HCT116 (cell line): ENCODE results near the gene OR5K4. TPM values are rescaled to one million over a fixed set of nuclear protein-coding genes. Genes with fewer than 3 reads are reported as not detected.

Source experiments
- ATAC-seq: fragments of 200-7000 bp; cut with Tn5 transposase; 2 replicates; pipeline ENCODE4 v1.9.1; 2020; ENCODE audit warnings: mild to moderate bottlenecking, moderate library complexity
- BruUV-seq: library from RNA; stranded (reverse); fragments of 400-500 nt; replicated peaks from 2 replicates; lab custom pipeline; 2021; lab: Mats Ljungman, UMichigan
- CTCF ChIA-PET: fragments of 300-600 bp; sonication (Branson Sonifier 250); formaldehyde crosslinking; loops from one replicate; lab custom pipeline; 2021; ENCODE audit warnings: antibody characterized with exemption; lab: Charles Lee
- POLR2A ChIA-PET: fragments of 300-600, 350-600 bp; sonication (Branson Sonifier 250); formaldehyde crosslinking; loops from one replicate; lab custom pipeline; 2021; ENCODE audit warnings: antibody characterized with exemption; lab: Charles Lee
- RAD21 ChIA-PET, 2 experiments: fragments of 300-600 bp; sonication (Branson Sonifier 250); formaldehyde crosslinking; loops; one replicate each; lab custom pipeline; 2023; ENCODE audit warnings: low total read pairs in 2 of 2; ENCODE audit not compliant: uncharacterized antibody in 2 of 2, unreplicated experiment in 2 of 2, low non-redundant PET in 1 of 2; lab: Charles Lee
- DNase-seq: peaks from one replicate; pipeline ENCODE4 v3.0.0-alpha.2; 2010; ENCODE audit warnings: low read depth, low spot score
- H2AFZ ChIP-seq: fragments of 200-600 bp; shearing (Covaris generic), sonication (generic); 2 replicates; pipeline ENCODE4 v1.6.1; 2017; ENCODE audit warnings: low read depth, mixed run types, mixed read lengths, antibody characterized with exemption, low read length; ENCODE audit not compliant: poor library complexity, severe bottlenecking
- H3K27ac ChIP-seq: 2 replicates; pipeline ENCODE4 v1.5.1; 2012; ENCODE audit warnings: low read depth, low read length
- H3K27me3 ChIP-seq: fragments of 200-600 bp; sonication (generic); 2 replicates; pipeline ENCODE4 v1.6.1; 2016; ENCODE audit warnings: mixed run types, low read length, mixed read lengths; ENCODE audit not compliant: insufficient read depth
- H3K36me3 ChIP-seq, 2 experiments: fragments of 200-500 bp in 1 of 2; fragments of 200-600 bp in 1 of 2; sonication (Bioruptor generic) in 1 of 2; sonication (generic) in 1 of 2; 2 replicates each; pipeline versions ENCODE4 v1.5.1 to v1.6.1; 2014 to 2016; ENCODE audit warnings: low read length in 2 of 2, inconsistent platforms in 1 of 2, mixed read lengths in 1 of 2, mixed run types in 1 of 2; ENCODE audit not compliant: insufficient read depth in 2 of 2, control insufficient read depth in 1 of 2
- H3K4me1 ChIP-seq, 2 experiments: fragments of 200-600 bp in 1 of 2; sonication (generic) in 1 of 2; 2 replicates each; pipeline versions ENCODE4 v1.5.1 to v1.6.1; 2012 to 2017; ENCODE audit warnings: low read length in 2 of 2, inconsistent platforms in 1 of 2, mild to moderate bottlenecking in 1 of 2, mixed read lengths in 1 of 2, mixed run types in 1 of 2, moderate library complexity in 1 of 2; ENCODE audit not compliant: insufficient read depth in 2 of 2, control insufficient read depth in 1 of 2
- H3K4me2 ChIP-seq: fragments of 200-600 bp; sonication (generic); 2 replicates; pipeline ENCODE4 v1.6.1; 2017; ENCODE audit warnings: mixed run types, low read length, mixed read lengths
- H3K4me3 ChIP-seq, 2 experiments: fragments of 200-600 bp in 1 of 2; sonication (generic) in 1 of 2; replicated peaks in 1 of 2; 2 replicates each; pipeline ENCODE4 v1.5.1; 2011 to 2016; ENCODE audit warnings: low read length in 2 of 2, control low read depth in 1 of 2, low read depth in 1 of 2, mild to moderate bottlenecking in 1 of 2, mixed read lengths in 1 of 2, mixed run types in 1 of 2
- H3K79me2 ChIP-seq: fragments of 200-600 bp; sonication (generic); 2 replicates; pipeline ENCODE4 v1.6.1; 2017; ENCODE audit warnings: mild to moderate bottlenecking, mixed run types, low read length, moderate library complexity, mixed read lengths; ENCODE audit not compliant: insufficient read depth
- H3K9ac ChIP-seq: fragments of 200-600 bp; sonication (generic); 2 replicates; pipeline ENCODE4 v1.6.1; 2016; ENCODE audit warnings: low read length, mixed read lengths
- H3K9me2 ChIP-seq: fragments of 200-600 bp; sonication (generic), shearing (Covaris generic); 2 replicates; pipeline ENCODE4 v1.6.1; 2017; ENCODE audit warnings: mixed run types, mild to moderate bottlenecking, moderate library complexity; ENCODE audit not compliant: insufficient read depth
- H3K9me3 ChIP-seq, 2 experiments: fragments of 200-500 bp in 1 of 2; fragments of 200-600 bp in 1 of 2; sonication (Bioruptor generic) in 1 of 2; sonication (generic) in 1 of 2; 2 replicates each; pipeline ENCODE4 v1.6.1; 2014 to 2017; ENCODE audit warnings: low read length in 2 of 2, mixed read lengths in 2 of 2, inconsistent platforms in 1 of 2, low read depth in 1 of 2, mild to moderate bottlenecking in 1 of 2, mixed run types in 1 of 2, moderate library complexity in 1 of 2; ENCODE audit not compliant: control insufficient read depth in 1 of 2, insufficient read depth in 1 of 2
- H4K20me1 ChIP-seq: fragments of 200-600 bp; sonication (generic), shearing (Covaris generic); 2 replicates; pipeline ENCODE4 v1.6.1; 2017; ENCODE audit warnings: mixed run types, mild to moderate bottlenecking, moderate library complexity; ENCODE audit not compliant: insufficient read depth
- EZH2 ChIP-seq: fragments of 200-600 bp; sonication (generic); IDR thresholded peaks from 2 replicates; pipeline ENCODE4 v1.6.1; 2017; ENCODE audit warnings: antibody characterized with exemption, mixed run types
- POLR2A ChIP-seq: IDR thresholded peaks from 2 replicates; pipeline ENCODE4 v1.7.0; 2011; ENCODE audit warnings: borderline replicate concordance; ENCODE audit not compliant: insufficient read depth, insufficient read length; ENCODE audit errors: extremely low read depth
- POLR2AphosphoS5 ChIP-seq: IDR thresholded peaks from 2 replicates; pipeline ENCODE4 v1.6.1; 2011; ENCODE audit warnings: mild to moderate bottlenecking, low read depth, low read length, moderate library complexity
- SIN3A ChIP-seq: IDR thresholded peaks from 2 replicates; pipeline ENCODE4 v1.6.1; 2012; ENCODE audit warnings: low read depth
- TCF7L2 ChIP-seq: IDR thresholded peaks from 2 replicates; pipeline ENCODE4 v1.7.0; 2011; ENCODE audit warnings: borderline replicate concordance, inconsistent platforms; ENCODE audit not compliant: insufficient read depth, insufficient read length; ENCODE audit errors: extremely low read depth
- YY1 ChIP-seq: IDR thresholded peaks from 2 replicates; pipeline ENCODE4 v1.6.1; 2011; ENCODE audit warnings: low read length, low read depth, moderate library complexity, mild to moderate bottlenecking; ENCODE audit not compliant: insufficient replicate concordance; ENCODE audit errors: extremely low read depth
- ZFX ChIP-seq: fragments of 450-650 bp; IDR thresholded peaks from 2 replicates; pipeline ENCODE4 v1.6.1; 2017
- intact Hi-C: fragments of 100-400 bp; cut with micrococcal nuclease; formaldehyde crosslinking; loops from 2 replicates; pipeline ENCODE4 v1.10.0; 2022
- total RNA-seq: library from RNA; stranded (reverse); gene quantifications from one replicate; pipeline ENCODE4 v1.2.1, GENCODE V29; 2021; ENCODE audit not compliant: unreplicated experiment
- TF ChIP-seq, protein P1 (sequence below): IDR thresholded peaks from 2 replicates; pipeline ENCODE4 v1.6.1; 2011; ENCODE audit warnings: mild to moderate bottlenecking, low read length, moderate library complexity; ENCODE audit not compliant: insufficient replicate concordance; ENCODE audit errors: extremely low read depth
- TF ChIP-seq, protein P2 (sequence below): IDR thresholded peaks from 2 replicates; pipeline ENCODE4 v1.6.1; 2012
- TF ChIP-seq, protein P3 (sequence below), 3 experiments: fragments of 200-600 bp in 1 of 3; sonication (generic) in 1 of 3; IDR thresholded peaks in 2 of 3; conservative IDR thresholded peaks in 1 of 3; 2 replicates each; pipeline ENCODE4 v1.5.1; 2012 to 2017; ENCODE audit warnings: low read depth in 2 of 3, low read length in 2 of 3, antibody characterized with exemption in 1 of 3, borderline replicate concordance in 1 of 3, control low read depth in 1 of 3, mild to moderate bottlenecking in 1 of 3, mixed read lengths in 1 of 3, mixed run types in 1 of 3, moderate library complexity in 1 of 3; ENCODE audit not compliant: insufficient read depth in 1 of 3

OR5K4 gene
- total RNA-seq, 1 experiment from 2014 or later = not detected

DNA sequence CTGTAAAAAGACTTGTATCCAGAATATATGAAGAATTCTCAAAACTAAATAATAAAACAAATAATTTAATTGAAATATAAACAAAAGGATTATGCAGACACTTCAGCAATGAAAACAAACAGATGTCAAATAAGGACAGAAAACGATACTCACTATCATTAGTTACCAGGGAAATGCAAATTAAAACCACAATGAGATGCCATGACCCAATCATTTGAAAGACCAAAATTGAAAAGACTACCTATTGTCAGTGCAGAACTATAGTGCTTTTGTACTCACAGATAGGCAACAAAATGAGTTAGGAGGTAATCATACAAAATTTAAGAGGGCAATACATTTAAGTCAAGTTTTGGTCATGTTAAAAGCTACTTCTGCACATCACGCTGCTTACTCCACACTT lies 31.6 kb upstream of the OR5K4 start:
- Histone ChIP-seq H3K4me3 (no peak overlapping the region), H3K36me3 (no peaks in the 10 kb centered on the region), H3K4me2 (no peak overlapping the region), H3K79me2 (no peaks in the 10 kb centered on the region), H3K27ac (no peak overlapping the region), H3K9me2 (no peaks in the 10 kb centered on the region), H3K9me3 (no peaks in the 10 kb centered on the region), H2AFZ (no peak overlapping the region), H3K27me3 (no peaks in the 10 kb centered on the region), H3K9ac (no peak overlapping the region), H4K20me1 (no peaks in the 10 kb centered on the region), H3K4me1 (no peaks in the 10 kb centered on the region)
- ChIA-PET POLR2A (no interaction called here), RAD21 (no interaction called here), CTCF (no interaction called here)
- DNase-seq (no peak), ATAC-seq (no peak)
- TF ChIP-seq, protein P1, sequence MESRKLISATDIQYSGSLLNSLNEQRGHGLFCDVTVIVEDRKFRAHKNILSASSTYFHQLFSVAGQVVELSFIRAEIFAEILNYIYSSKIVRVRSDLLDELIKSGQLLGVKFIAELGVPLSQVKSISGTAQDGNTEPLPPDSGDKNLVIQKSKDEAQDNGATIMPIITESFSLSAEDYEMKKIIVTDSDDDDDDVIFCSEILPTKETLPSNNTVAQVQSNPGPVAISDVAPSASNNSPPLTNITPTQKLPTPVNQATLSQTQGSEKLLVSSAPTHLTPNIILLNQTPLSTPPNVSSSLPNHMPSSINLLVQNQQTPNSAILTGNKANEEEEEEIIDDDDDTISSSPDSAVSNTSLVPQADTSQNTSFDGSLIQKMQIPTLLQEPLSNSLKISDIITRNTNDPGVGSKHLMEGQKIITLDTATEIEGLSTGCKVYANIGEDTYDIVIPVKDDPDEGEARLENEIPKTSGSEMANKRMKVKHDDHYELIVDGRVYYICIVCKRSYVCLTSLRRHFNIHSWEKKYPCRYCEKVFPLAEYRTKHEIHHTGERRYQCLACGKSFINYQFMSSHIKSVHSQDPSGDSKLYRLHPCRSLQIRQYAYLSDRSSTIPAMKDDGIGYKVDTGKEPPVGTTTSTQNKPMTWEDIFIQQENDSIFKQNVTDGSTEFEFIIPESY = no peak
- no peak for TF ChIP-seq EZH2
- TF ChIP-seq ZFX = no peak
- no peak for TF ChIP-seq YY1
- TF ChIP-seq SIN3A = no peak
- TF ChIP-seq, protein P2, sequence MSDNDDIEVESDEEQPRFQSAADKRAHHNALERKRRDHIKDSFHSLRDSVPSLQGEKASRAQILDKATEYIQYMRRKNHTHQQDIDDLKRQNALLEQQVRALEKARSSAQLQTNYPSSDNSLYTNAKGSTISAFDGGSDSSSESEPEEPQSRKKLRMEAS = no peak
- no peak for TF ChIP-seq TCF7L2
- no peak for TF ChIP-seq POLR2AphosphoS5
- TF ChIP-seq, protein P3, sequence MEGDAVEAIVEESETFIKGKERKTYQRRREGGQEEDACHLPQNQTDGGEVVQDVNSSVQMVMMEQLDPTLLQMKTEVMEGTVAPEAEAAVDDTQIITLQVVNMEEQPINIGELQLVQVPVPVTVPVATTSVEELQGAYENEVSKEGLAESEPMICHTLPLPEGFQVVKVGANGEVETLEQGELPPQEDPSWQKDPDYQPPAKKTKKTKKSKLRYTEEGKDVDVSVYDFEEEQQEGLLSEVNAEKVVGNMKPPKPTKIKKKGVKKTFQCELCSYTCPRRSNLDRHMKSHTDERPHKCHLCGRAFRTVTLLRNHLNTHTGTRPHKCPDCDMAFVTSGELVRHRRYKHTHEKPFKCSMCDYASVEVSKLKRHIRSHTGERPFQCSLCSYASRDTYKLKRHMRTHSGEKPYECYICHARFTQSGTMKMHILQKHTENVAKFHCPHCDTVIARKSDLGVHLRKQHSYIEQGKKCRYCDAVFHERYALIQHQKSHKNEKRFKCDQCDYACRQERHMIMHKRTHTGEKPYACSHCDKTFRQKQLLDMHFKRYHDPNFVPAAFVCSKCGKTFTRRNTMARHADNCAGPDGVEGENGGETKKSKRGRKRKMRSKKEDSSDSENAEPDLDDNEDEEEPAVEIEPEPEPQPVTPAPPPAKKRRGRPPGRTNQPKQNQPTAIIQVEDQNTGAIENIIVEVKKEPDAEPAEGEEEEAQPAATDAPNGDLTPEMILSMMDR (IDR thresholded peaks at IDR 0.05 in 2 of 3, conservative IDR thresholded peaks at IDR 0.05 in 1 of 3; ENCODE audit: borderline replicate concordance in 1 of 3, insufficient read depth in 1 of 3, low read depth in 2 of 3, low read length in 2 of 3) = no peak
- TF ChIP-seq POLR2A = no peak
- intact Hi-C loops = loop anchor here (10.0 kb wide), 1 partner anchor 493 kb away; no protein-coding TSS in a partner anchor
- BruUV-seq = no TSS peak
